Peyer's patch (tissue), 4 donors: ENCODE data around the gene CCL4L2. TPM values are rescaled to one million over a fixed set of nuclear protein-coding genes. Genes with fewer than 3 reads are reported as not detected.
A peak's percentile ranks its signal among the peaks of the same experiment; 100 is the strongest.
"Not testable (repeated sequence)": the region's sequence is repeated elsewhere in the genome, so short reads cannot be mapped to it uniquely, and the experiment has no call there.

Experiments
- DNase-seq, 3 donors: peaks; one replicate each; pipeline ENCODE4 v3.0.0-alpha.2; 2017 to 2019
- H3K27ac ChIP-seq, 4 donors: fragments of 200-600 bp; sonication (generic); one replicate each; pipeline ENCODE4 v1.5.1; 2016 to 2019
- H3K27me3 ChIP-seq, 2 donors: fragments of 200-600 bp; sonication (generic); one replicate each; pipeline ENCODE4 v1.5.1; 2019
- H3K36me3 ChIP-seq, 3 donors: fragments of 200-600 bp; sonication (generic); one replicate each; pipeline ENCODE4 v1.5.1; 2016 to 2019
- H3K4me1 ChIP-seq, 4 donors: fragments of 200-600 bp; sonication (generic); one replicate each; pipeline ENCODE4 v1.5.1; 2016 to 2019
- H3K4me3 ChIP-seq, 4 donors: fragments of 200-600 bp; sonication (generic); 1 replicate in 3 of 4; 2 replicates in 1 of 4; pipeline ENCODE4 v1.5.1; 2016 to 2019; ENCODE audit warnings: mild to moderate bottlenecking in 1 of 4
- H3K9me3 ChIP-seq, 4 donors: fragments of 200-600 bp; sonication (generic); one replicate each; pipeline ENCODE4 v1.5.1; 2016 to 2019; ENCODE audit warnings: mild to moderate bottlenecking in 1 of 4
- POLR2A ChIP-seq, 2 donors: fragments of 450-650 bp; IDR thresholded peaks; one replicate each; pipeline ENCODE4 v1.5.1; 2017; ENCODE audit warnings: antibody characterized with exemption in 2 of 2, mild to moderate bottlenecking in 2 of 2, moderate library complexity in 2 of 2
- total RNA-seq, 4 donors: library from RNA; depleted of rRNA; stranded (reverse); fragments of >200 nt; gene quantifications; one replicate each; pipeline ENCODE4 v1.1.0, GENCODE V29; 2016
- TF ChIP-seq, protein P1 (sequence below), 6 experiments: fragments of 450-650 bp in 4 of 6; fragments of 200-600 bp in 2 of 6; sonication (generic) in 1 of 6; IDR thresholded peaks; one replicate each; pipeline ENCODE4 v1.5.1; 2017 to 2019; ENCODE audit warnings: antibody characterized with exemption in 6 of 6, mild to moderate bottlenecking in 3 of 6, moderate library complexity in 1 of 6

The CCL4L2 gene
- total RNA-seq, 4 donors from 2014 or later: 1.3 to 24.8 TPM; not detected in 2

DNA sequence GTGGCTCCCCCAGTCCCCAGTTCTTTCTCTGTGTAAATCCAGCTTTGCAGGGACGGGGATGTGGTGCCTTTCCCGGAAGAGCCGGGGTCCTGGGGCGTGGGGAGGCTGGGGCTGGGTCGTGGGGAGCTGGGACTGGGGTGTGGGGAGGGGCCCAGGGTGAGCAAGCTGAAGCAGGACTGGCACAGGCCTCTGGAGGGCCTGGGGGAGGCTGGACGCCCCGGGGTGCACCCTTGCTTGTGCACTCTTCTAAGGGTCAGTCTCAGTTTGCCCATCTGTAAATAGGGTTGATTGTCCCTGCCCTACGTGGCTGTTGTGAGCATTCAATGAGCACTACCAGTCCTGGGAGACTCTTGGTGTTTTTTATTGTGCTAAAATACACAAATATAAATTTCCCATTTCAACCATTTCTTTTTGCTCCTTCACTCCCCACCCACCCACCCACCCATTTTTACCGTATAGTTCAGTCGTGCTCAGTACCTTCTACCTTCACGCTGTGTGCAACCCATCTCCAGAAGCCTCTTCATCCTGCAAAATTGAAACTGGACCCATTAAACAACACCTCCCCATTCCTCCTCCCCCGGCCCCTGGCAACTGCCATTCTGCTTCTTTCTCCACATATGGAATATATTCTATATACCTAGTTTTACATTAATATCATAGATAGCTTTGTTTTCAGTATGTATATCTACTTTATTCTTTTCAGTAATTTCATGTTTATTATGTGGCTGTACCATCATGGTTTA lies 26.7 kb upstream of the CCL4L2 start:
- Histone ChIP-seq H3K4me3 (peak overlapping the region; percentile 52 to 73 (median 57)), H3K27ac (peak overlapping the region; percentile 60 to 84 (median 74)), H3K9me3 (no peaks in the 10 kb centered on the region), H3K36me3 (no peaks in the 10 kb centered on the region), H3K4me1 (peaks cover 0 to 14% (median 13%) of the 10 kb centered on the region in 4 donors), H3K27me3 (no peaks in the 10 kb centered on the region)
- no peak for DNase-seq
- no peak for TF ChIP-seq POLR2A (IDR thresholded peaks at IDR 0.05)
- TF ChIP-seq, protein P1, sequence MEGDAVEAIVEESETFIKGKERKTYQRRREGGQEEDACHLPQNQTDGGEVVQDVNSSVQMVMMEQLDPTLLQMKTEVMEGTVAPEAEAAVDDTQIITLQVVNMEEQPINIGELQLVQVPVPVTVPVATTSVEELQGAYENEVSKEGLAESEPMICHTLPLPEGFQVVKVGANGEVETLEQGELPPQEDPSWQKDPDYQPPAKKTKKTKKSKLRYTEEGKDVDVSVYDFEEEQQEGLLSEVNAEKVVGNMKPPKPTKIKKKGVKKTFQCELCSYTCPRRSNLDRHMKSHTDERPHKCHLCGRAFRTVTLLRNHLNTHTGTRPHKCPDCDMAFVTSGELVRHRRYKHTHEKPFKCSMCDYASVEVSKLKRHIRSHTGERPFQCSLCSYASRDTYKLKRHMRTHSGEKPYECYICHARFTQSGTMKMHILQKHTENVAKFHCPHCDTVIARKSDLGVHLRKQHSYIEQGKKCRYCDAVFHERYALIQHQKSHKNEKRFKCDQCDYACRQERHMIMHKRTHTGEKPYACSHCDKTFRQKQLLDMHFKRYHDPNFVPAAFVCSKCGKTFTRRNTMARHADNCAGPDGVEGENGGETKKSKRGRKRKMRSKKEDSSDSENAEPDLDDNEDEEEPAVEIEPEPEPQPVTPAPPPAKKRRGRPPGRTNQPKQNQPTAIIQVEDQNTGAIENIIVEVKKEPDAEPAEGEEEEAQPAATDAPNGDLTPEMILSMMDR (IDR thresholded peaks at IDR 0.05): no peak

DNA sequence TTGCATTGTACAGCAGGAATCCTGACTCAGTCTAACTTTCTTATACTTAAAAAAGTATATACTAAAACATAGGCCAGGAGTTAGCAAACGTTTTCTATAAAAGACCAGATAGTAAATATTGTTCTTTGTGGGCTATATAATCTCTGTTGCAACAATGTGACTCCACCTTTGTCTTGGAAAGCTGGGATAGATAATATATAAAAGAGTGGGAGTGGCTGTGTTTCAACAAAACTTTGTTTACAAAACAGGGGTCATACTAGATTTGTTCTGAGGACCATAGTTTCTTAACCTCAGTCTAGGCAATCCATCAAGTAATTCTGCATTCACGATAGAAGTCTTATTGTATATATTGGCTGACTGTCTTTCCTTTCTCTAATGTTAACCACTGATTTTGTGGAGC lies 25.4 kb upstream of the CCL4L2 start:
- H3K9me3 ChIP-seq: no peaks in the 10 kb centered on the region
- no peaks in the 10 kb centered on the region for H3K36me3 ChIP-seq
- no peak for DNase-seq
- TF ChIP-seq, protein P1 (IDR thresholded peaks at IDR 0.05): no peak
- TF ChIP-seq POLR2A (IDR thresholded peaks at IDR 0.05): no peak
- peak overlapping the region in 2 of 4 donors; percentile 9 to 79 for H3K27ac ChIP-seq
- H3K4me1 ChIP-seq: peaks cover 0 to 14% (median 13%) of the 10 kb centered on the region in 4 donors
- H3K4me3 ChIP-seq: no peak overlapping the region
- no peaks in the 10 kb centered on the region for H3K27me3 ChIP-seq

GRCh38 chr17:36186810-36187763 lies 23.8 kb upstream of the CCL4L2 start:
- not testable (repeated sequence) for H3K36me3 ChIP-seq, DNase-seq, H3K4me3 ChIP-seq, H3K27me3 ChIP-seq, H3K9me3 ChIP-seq
- Histone ChIP-seq H3K4me1 (peaks cover 0 to 14% (median 13%) of the 10 kb centered on the region in 4 donors), H3K27ac (peak overlapping the region; percentile 34 to 78 (median 66))

GRCh38 chr17:36187943-36188665 lies 22.8 kb upstream of the CCL4L2 start:
- not testable (repeated sequence) for H3K4me1 ChIP-seq, H3K27me3 ChIP-seq, H3K4me3 ChIP-seq, H3K9me3 ChIP-seq, H3K36me3 ChIP-seq
- peak in 1 of 3 donors; percentile 59 for DNase-seq
- peak overlapping the region; percentile 34 to 78 (median 66) for H3K27ac ChIP-seq

DNA sequence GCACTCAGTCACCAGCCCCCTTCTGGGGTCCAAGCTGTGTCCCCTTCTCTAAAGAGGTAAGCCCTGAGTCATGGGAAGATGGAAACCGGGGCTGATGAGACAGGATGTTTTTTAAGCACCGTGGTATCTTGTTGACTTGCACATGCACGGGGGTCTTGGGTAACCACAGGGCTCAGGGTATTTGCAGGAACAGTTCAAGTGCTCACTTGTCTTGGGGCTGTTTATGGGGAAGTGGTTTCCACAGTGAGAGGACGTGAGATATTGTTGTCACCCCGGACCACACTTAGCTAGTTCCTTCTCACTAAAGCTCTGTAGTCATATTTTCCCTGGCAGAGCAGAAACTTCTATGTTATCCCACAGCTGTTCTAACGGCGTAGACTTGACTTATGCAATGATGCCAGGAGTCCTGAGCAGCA lies 22.0 kb upstream of the CCL4L2 start:
- Histone ChIP-seq H3K27me3 (no peaks in the 10 kb centered on the region), H3K4me1 (peaks cover 0 to under 1% (median 0%) of the 10 kb centered on the region in 4 donors), H3K9me3 (no peaks in the 10 kb centered on the region), H3K4me3 (no peak overlapping the region), H3K27ac (peak overlapping the region in 3 of 4 donors; percentile 59 to 78 (median 73)), H3K36me3 (no peaks in the 10 kb centered on the region)
- TF ChIP-seq, protein P1 (IDR thresholded peaks at IDR 0.05): no peak
- TF ChIP-seq POLR2A (IDR thresholded peaks at IDR 0.05): no peak
- peak in 2 of 3 donors; percentile 78 to 86 for DNase-seq

- not testable (repeated sequence) for DNase-seq, H3K9me3 ChIP-seq, H3K36me3 ChIP-seq, H3K4me3 ChIP-seq, H3K27me3 ChIP-seq, H3K4me1 ChIP-seq
- peak overlapping the region in 2 of 4 donors; percentile 39 to 57 for H3K27ac ChIP-seq
These were observed 20.9 kb upstream of the CCL4L2 start for GRCh38 chr17:36189993-36190392.

GRCh38 chr17:36190549-36191330 lies 20.1 kb upstream of the CCL4L2 start:
- H3K4me3 ChIP-seq, H3K36me3 ChIP-seq, H3K4me1 ChIP-seq, DNase-seq, H3K9me3 ChIP-seq, H3K27me3 ChIP-seq: not testable (repeated sequence)
- H3K27ac ChIP-seq: peak overlapping the region in 3 of 4 donors; percentile 33 to 57 (median 39)
